GM19043 (cell line): ENCODE data around the gene SLC22A1.

Experiments used
- ATAC-seq: cut with Tn5 transposase; IDR thresholded peaks from one replicate; pipeline ENCODE4 v1.9.1; 2021; ENCODE audit warnings: low read depth; ENCODE audit not compliant: unreplicated experiment

Gene SLC22A1

GRCh38 chr6:160167604-160168399, 46.2 kb downstream of the SLC22A1 start:
- no peak for ATAC-seq

- ATAC-seq, result no peak
Measured at GRCh38 chr6:160170018-160170680, 48.5 kb downstream of the SLC22A1 start.

GRCh38 chr6:160172704-160173103, 51.1 kb downstream of the SLC22A1 start:
- ATAC-seq, result no peak

GRCh38 chr6:160173806-160174527, 52.4 kb downstream of the SLC22A1 start:
- no peak for ATAC-seq

GRCh38 chr6:160174681-160175080, 53.1 kb downstream of the SLC22A1 start:
- ATAC-seq, result no peak

GRCh38 chr6:160177220-160177619, 55.6 kb downstream of the SLC22A1 start:
- no peak for ATAC-seq

GRCh38 chr6:160178271-160178670, 56.7 kb downstream of the SLC22A1 start:
- ATAC-seq, result no peak

- no peak for ATAC-seq
Measured at GRCh38 chr6:160180706-160181105, 59.1 kb downstream of the SLC22A1 start.

- ATAC-seq, result no peak
Measured at GRCh38 chr6:160188773-160189172, 67.2 kb downstream of the SLC22A1 start.

GRCh38 chr6:160190081-160190480, 68.5 kb downstream of the SLC22A1 start:
- ATAC-seq, result no peak

- ATAC-seq, result no peak
Measured at GRCh38 chr6:160190973-160191372, 69.4 kb downstream of the SLC22A1 start.

GRCh38 chr6:160192840-160193239, 71.2 kb downstream of the SLC22A1 start:
- no peak for ATAC-seq

- ATAC-seq, result no peak
Measured at GRCh38 chr6:160194808-160195207, 73.2 kb downstream of the SLC22A1 start.

- no peak for ATAC-seq
Measured at GRCh38 chr6:160197662-160198061, 76.0 kb downstream of the SLC22A1 start.

GRCh38 chr6:160198606-160199211, 77.1 kb downstream of the SLC22A1 start:
- peak; percentile 97 for ATAC-seq

- ATAC-seq, result no peak
Measured at GRCh38 chr6:160201061-160201460, 79.4 kb downstream of the SLC22A1 start.

- no peak for ATAC-seq
Measured at GRCh38 chr6:160202411-160202810, 80.8 kb downstream of the SLC22A1 start.

- no peak for ATAC-seq
Measured at GRCh38 chr6:160203076-160203475, 81.5 kb downstream of the SLC22A1 start.

GRCh38 chr6:160203522-160203921, 81.9 kb downstream of the SLC22A1 start:
- ATAC-seq, result no peak

- no peak for ATAC-seq
Measured at GRCh38 chr6:160203953-160204352, 82.3 kb downstream of the SLC22A1 start.

- no peak for ATAC-seq
Measured at GRCh38 chr6:160204710-160205109, 83.1 kb downstream of the SLC22A1 start.
